Eye (tissue), 1 donor: Measurements from ENCODE around the gene MTUS2.
A peak's percentile ranks its signal among the peaks of the same experiment; 100 is the strongest.

Experiments used
- DNase-seq: peaks from one replicate; pipeline ENCODE4 v3.0.0-alpha.2; 2015

Gene MTUS2

GRCh38 chr13:29513002-29513980 lies 693.2 kb downstream of the MTUS2 start:
- no peak for DNase-seq

DNA sequence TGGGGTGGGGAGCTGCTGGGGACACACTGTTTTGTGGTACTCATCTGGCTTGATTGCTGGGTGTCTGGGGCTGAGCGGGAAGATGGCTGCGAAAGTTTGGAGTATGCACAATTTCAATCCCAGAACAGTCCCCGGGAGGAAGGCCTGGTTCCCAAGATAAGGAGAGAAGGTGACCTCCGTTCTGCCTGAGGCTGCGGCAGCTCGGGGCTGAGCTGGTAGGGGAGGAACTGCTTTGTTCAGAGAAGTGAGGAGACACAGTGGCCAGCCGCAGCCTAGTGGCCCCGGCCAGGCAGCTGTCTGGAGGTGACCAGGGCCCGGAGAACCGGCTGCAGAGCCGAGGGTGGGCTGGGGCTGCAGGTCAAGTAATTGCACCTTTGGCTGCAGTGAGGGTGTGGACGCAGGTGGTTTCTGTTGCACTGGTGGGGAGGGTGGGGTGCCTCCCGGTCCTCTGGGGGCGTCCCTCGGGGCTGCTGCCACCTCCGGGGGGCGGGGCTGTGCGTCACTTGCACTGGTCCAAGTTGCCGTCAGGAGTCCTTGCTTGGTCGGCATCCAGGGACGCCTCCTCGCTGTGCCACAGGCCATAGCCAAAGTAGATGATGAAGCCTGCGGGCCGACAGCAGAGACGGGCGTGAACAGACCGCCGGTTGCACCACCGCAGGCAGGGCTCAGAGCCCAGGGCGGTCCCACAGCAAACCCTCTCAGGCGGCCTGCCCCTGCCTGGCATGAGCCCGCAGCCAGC lies 694.0 kb downstream of the MTUS2 start:
- DNase-seq = no peak

DNA sequence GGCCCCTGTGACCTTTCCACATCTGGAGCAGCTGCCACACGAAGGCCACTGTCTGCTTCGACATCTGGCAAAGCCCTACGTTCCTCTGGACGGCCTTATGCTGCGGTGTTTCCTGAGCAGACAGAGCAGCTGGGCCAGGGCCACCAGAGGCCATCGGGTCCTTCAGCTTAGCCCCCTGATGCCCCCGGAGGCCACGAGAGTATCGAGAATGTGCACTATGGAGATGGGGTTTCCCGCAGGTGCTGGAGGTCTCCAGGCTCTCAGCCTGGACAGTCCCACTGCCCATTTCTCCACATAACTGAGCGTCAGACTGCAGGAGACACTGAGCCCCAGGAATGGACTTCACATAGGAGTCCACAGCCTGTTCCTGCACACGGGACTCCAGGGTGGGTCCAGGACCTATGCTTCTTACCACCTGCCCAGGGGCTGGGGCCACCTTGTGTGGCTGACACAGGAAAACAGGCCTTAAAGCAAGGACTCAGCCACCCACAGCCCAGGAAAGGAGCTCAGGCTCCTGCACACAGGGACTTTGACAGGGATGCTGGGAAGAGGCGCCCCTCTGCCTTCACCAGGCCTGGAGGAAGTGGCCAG lies 694.7 kb downstream of the MTUS2 start:
- DNase-seq = no peak

- DNase-seq = no peak
Observed at GRCh38 chr13:29515372-29515771, 695.2 kb downstream of the MTUS2 start.

- DNase-seq = no peak
Observed at GRCh38 chr13:29516012-29516411, 695.9 kb downstream of the MTUS2 start.

- no peak for DNase-seq
Observed at GRCh38 chr13:29516880-29517279, 696.7 kb downstream of the MTUS2 start.

- no peak for DNase-seq
Observed at GRCh38 chr13:29519921-29520320, 699.8 kb downstream of the MTUS2 start.

DNA sequence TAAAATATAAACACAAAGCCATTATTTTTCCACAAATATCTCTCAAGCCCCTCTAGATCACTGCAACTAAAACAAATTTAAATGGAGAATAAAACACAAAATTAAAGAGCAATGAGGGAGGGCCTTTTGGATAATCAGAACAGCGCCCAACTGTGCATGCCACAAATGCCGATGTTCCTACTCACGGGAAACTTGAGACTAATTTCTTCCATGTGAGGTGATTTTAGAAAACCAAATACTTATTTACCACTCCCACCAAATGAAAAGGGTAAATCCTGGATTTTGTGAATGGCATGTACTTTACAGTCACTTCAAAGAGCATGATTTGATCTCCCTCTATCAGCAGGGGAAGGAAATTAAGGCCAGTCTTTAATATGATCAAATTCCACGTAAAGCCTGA lies 700.5 kb downstream of the MTUS2 start:
- peak; percentile 60 for DNase-seq

DNA sequence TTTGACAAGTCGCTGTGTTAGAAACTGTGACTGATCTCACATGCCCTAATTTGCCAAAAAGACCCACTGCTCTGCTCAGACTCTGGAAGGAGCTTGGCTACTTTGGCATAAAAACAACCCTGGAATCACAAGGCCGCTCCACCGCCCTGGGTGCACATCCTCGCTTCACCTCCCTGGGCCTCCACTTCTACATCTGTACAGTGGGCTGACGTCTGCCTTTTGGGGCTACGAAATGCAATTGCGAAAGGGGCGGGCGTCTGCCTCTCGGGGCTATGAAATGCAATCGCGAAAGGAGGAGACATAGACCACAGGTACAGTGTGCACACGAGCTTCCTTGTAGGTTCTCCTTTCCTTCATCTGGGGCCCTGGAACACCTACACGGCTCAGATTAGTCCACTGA lies 701.2 kb downstream of the MTUS2 start:
- DNase-seq = no peak

DNA sequence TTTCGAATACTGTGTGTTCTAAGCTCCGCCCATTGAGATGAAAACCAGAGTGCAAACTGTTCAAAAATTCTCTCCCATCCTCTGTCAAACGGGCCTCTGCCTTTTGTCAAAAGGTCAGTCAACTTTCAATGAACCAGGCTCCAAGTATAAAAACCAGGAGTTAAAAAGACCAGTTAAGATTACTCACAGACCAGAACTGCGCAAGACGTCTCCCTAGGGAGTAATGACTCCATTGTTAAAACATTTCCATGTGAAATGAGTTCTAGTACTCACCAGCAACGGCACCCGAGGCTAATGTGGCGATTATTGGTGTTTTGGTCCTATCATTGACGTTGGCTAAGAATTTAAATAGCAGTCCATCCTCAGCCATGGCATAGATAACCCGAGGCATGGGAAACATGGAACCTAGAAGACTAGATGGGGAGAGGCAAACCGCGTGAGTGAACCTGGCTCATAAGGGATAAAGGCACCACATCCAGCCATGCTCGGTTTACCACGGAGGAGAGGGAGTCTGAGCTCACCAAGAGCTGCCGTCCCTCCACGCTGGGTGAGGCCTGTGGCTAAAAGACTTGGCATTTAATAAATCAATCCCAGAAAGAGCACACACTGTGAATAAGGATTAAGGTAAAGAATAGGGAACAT lies 702.0 kb downstream of the MTUS2 start:
- DNase-seq = no peak

DNA sequence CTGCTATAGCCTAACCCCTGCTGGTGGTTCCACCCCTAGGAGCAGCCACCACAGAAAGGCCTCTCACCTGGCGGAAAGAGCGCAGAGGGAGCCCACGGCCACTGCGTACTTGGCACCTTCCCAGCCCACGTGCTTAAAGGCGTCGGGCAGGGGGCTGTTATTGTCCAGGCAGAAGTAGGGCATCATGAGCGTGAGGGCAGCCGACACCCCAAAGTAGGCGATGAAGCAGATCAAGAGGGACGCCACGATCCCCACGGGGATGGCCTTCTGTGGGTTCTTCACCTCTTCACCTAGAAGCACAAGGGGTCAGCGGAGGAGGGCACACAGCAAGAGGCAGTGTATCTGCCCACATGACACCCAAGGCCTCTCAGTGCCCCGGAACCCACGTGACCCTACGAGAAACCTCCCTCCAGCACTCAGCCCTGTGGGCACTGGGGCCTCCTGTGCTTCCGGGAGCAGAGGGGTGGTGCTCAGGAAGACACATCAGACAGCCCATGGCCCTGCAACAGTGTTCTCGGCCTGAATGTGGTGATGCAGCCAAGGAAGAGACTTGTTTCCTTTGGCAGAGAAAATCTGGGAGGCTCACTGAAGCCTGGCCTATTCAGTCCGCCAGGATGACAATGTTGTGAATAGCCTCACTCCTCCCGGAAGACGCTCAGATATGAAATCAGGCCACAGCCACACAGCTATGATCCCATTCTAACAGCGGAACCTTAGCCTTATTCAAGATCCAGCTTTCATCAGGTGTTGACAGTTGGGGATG lies 703.2 kb downstream of the MTUS2 start:
- DNase-seq = no peak

DNA sequence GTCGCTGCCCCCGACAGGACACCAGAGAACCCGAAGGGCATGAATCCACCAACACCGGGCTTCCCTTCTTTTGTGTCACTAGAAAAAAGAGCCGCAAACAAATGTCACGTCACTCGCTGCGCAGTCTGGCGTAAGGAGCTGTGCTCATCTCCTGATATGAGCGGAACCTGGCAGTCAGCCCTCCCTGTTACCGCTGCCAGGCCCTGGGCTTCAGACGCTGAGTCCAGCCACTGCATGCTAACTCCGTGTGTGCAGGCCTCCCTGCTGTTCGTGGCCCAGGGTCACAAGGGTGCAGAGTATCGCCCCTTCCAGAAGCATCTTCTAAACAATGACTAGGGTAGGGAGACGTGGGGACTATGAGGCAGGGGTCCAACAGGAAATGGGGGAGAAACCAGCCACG lies 704.0 kb downstream of the MTUS2 start:
- no peak for DNase-seq

- DNase-seq = no peak
Observed at GRCh38 chr13:29524641-29525040, 704.5 kb downstream of the MTUS2 start.

GRCh38 chr13:29525757-29526156 lies 705.6 kb downstream of the MTUS2 start:
- DNase-seq = no peak

DNA sequence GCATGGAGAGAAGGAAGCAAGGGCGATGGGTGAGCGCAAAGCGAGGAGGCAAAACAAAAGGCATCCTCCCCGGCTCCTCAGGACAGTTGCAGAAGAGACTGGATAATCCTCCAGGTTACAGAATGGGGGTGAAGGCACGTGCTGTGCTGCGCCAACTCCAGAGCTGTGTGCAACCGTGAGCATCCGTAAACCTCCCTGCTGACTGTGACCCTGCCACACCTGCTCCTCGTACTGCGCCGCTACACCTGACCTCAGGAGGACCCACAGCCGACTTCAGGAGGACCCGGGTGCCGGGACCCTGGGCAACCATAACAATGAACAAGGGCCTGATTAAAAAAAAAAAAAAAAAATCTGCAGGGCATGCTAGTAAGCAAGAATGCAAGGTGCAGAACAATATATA lies 706.6 kb downstream of the MTUS2 start:
- DNase-seq = no peak

DNA sequence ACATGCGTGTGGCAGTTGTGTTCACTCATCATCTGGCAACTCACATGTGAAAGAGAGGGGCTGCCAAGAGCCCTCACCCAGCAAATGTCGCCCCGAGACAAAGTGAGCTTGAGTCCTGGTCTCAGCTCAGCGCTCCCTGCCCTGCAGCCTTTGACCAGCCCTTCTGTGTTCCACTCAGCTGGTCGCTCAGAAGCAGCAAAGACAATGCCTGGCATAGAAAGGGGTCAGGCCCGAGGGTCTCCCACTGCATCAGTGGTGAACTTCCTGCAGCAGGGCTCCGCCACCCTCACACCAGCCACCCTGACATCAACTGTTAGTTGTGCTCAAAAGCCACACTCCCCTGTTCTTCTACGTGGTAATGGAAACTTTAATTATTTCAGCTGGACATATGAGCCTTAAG lies 707.4 kb downstream of the MTUS2 start:
- DNase-seq = no peak

- DNase-seq = no peak
Observed at GRCh38 chr13:29527916-29528315, 707.8 kb downstream of the MTUS2 start.

DNA sequence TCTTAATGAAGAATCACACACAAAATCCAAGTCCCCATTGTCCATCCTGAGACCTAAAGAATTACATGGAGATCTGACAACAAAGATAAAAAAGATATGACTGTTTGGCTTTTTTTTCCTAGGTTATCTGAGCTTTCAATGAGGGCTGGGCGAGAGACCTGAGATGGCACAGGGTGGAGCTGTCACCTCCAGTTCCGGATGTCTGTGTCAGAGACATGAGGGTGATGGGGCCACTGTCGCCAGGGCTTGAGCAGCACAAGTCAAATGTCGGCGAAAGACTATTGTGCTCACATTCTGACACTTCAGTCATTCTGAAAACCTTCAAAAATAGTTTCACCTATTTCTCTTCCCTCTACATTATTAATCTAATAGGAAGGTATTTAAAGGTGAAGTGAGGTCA lies 709.6 kb downstream of the MTUS2 start:
- DNase-seq = no peak

DNA sequence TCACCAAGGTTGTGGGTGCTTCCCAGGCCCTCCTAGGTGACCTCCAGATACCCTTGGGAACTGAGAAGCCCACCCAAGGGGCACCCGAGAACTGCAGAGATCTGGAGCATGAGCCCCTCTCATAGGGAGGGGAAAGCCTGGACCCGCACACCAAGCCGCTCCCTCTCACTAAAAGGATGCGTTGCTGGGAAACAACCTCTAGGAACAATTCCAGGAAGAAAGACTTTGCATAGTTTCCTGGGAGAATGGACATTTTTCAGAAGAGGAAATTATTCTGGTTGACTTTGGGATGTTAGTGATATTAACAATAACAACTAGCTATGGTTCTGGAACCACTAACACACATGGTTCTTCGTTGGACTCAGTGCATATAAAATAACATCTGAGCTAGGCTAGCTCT lies 710.8 kb downstream of the MTUS2 start:
- DNase-seq = no peak

DNA sequence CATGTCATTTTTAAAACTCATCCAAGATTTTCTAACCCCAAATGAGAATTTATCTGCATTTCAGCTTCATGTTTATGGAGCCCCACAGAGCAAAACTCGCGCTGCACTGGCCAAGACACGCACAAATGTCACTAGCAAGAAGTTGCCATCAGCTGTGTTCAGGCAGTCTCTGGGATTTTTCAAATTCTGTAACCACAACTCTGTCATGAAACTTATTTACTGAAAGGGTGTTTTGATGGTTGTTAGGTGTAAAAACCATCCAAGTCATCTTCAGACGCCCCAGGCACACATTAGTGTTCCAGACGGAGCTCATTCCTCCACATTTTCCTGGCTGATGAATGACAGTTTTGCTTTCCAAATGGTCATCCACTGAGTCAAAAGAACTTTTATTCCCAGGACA lies 712.0 kb downstream of the MTUS2 start:
- no peak for DNase-seq

- DNase-seq = no peak
Observed at GRCh38 chr13:29532821-29533220, 712.7 kb downstream of the MTUS2 start.

DNA sequence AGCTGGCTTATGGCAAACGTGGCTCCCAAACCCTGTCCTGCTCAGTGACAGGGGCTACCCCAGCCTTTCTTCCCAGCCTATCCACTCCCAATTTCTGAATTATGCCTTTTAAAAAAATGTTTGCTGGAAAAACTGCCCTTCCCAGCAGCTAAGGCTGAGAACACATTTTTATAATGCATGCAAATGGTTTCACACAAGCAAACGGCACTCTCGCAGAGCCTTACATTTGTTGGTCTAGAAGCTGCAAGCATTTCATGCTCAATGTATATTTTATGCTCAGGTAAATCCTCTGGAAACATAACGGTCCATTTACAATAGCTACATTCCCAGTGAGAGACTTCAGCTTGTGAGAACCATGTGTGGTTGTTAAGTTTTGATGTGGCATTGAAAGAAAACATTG lies 713.9 kb downstream of the MTUS2 start:
- no peak for DNase-seq
